ENCODE results near the gene METTL8. TPM values are rescaled to one million over a fixed set of nuclear protein-coding genes. Genes with fewer than 3 reads are reported as not detected.

The METTL8 gene
- total and polyA plus RNA-seq, 12 donors: 1.7 to 13.6 (median 11.3) TPM

DNA sequence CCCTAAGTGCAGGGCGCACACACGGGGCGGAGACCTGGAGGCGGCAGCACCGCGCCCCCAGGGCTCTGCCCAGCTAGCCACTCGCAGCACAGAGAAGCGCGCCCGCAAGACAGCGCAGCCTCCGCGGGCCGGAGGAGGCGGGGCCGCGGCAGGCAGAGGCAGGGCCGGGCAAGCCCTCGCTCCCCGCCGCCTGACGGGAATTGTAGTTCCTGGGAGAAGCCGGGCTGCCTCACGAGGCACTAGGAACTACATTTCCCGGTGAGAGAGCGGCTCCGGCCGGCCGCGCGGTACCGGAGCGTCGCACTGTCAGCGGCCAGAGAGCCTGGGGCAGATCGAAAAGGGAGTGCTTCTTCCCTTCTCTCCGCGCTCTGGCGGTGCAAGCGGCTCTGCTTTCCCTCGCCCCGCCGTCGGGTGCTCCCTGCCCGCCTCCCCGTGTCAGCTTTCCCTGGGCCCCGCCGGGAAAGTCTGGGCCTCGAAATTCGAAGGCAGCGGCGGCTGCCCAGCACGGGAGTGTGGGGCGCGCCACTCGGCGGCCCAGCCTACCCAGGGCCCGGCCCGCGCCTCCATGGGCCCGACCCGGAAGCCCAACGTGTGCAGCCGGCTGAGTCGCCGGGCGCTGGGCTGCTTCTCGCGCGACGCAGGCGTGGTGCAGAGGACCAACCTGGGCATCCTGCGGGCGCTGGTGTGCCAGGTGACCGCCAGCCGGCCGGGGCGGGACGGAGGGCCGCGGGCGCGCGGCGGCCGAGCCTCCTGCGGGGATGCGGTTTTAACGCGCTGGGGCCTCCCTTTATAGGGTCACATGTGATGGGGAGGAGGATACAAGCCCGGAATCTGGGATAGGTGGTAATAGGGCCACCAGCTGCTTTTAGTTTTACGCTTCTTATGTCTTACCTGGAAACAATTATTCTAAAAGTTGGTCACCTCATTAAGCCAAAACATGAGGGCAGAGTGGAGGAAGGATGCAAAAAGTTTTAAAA is 511 bp upstream of the METTL8 start, which contains the start of gene DCAF17:
Gene DCAF17 (plus strand): TSS at position 214 of the 977 bp plus-strand sequence. CDS start 352 bp downstream, at position 566.
- 0 to 1% methylated on average over 87 to 90 of the region's 92 CpGs for WGBS, 2 donors
- Histone ChIP-seq H3K36me3 (peaks cover 0 to 37% (median 10%) of the 10 kb centered on the region in 9 donors), H3K4me3 (peak within 1 kb of the TSS; percentile 45 to 95 (median 82)), H3K9me3 (peaks cover 0 to 8% (median 0%) of the 10 kb centered on the region in 11 donors), H3K4me1 (peaks cover 0 to 21% (median 17%) of the 10 kb centered on the region in 9 donors), H3K27me3 (no peaks in the 10 kb centered on the region), H3K27ac (peak within 1 kb of the TSS; percentile 71 to 98 (median 96))
- ATAC-seq (peak; percentile 98 to 99 (median 99)), DNase-seq (peak; percentile 94 to 96)
- TF ChIP-seq, protein P1, sequence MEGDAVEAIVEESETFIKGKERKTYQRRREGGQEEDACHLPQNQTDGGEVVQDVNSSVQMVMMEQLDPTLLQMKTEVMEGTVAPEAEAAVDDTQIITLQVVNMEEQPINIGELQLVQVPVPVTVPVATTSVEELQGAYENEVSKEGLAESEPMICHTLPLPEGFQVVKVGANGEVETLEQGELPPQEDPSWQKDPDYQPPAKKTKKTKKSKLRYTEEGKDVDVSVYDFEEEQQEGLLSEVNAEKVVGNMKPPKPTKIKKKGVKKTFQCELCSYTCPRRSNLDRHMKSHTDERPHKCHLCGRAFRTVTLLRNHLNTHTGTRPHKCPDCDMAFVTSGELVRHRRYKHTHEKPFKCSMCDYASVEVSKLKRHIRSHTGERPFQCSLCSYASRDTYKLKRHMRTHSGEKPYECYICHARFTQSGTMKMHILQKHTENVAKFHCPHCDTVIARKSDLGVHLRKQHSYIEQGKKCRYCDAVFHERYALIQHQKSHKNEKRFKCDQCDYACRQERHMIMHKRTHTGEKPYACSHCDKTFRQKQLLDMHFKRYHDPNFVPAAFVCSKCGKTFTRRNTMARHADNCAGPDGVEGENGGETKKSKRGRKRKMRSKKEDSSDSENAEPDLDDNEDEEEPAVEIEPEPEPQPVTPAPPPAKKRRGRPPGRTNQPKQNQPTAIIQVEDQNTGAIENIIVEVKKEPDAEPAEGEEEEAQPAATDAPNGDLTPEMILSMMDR (IDR thresholded peaks at IDR 0.05): peak in 8 of 9 donors; percentile 1 to 62 (median 42)
- intact Hi-C loops (cut with DNase I): loop anchor here in 7 of 10 donors (2.0 to 10.0 kb wide), 5 partner anchors 88 to 272 kb away; partner anchors contain the start of genes CYBRD1 (in 5 of the 7), TLK1 (in 3 of the 7) and DYNC1I2 (in 1 of the 7)

DNA sequence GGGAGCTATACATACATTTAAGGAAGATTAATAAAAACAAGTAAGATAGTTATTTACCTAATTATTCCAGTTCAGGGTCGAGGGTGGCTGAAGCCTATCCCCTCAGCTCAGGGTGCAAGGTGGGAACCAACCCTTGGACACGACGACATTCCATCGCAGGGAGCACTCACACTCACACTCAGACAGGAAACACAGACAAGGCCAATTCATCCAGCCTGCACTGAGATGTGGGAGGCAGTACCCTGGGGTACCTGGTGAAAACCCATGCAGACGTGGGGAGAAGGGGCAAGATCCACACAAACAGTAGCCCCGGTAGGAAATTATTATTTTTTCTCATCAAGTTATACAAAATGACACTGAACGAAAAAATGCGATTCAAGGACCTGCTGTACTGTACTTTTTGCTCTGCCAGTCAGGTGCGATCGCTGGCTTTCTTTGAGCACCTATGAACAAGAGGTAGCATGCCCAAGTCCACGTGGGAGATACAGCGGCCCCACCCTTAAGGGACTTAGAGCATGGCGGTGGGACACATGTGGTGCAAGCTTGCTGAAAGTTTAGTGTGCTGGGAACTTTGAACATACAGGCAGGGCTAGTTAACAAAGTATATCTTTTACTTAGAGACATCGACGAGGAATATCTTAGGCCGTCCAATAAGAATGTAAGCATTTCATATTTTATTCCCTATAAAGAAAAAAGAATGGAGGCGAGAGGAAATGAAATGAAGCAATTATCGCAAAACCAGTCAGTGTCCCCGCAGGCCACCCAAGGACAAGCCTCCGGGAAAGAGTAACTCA is 624 bp downstream of the METTL8 start:
- ATAC-seq: no peak

DNA sequence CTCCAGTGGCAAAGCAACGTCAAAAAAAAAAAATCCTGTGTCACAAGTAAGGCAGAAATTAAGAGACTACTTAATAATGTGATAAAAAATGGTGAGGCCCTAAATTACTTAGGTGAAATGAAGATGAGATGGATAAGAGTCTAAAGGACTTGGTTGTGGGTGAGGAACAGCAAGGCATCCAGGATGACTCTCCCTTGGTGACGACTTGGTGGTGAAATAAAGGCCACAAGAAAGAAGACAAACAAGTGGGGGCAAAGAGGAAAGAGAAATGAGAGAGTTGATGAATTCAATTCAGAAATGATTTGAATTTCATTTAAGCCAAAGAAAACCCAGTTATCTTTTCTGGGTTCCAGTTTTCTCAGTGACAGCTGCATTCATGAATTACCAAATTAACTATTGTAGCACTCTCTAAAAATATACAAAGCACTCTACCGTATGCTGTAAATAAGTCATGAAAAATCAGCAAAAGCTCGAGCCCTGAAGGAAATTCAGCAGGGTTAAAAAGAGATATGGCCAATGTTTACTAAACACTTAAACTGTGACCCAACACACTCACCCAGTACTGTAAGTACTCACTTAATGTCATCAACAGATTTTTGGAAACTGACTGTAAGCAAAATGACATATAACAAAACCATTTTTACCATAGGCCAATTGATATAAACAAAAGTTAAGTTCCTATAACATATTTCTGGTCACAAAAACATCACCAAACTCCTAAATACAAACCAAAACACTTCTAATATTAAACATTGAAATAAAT is 1.4 kb downstream of the METTL8 start:
- 77 to 82% methylated on average over 4 of the region's 4 CpGs for WGBS, 2 donors
- DNase-seq: no peak
- TF ChIP-seq, protein P1 (IDR thresholded peaks at IDR 0.05): no peak
- peaks cover 0 to 21% (median 17%) of the 10 kb centered on the region in 9 donors for H3K4me1 ChIP-seq
- no peak overlapping the region for H3K4me3 ChIP-seq
- H3K27ac ChIP-seq: no peak overlapping the region
- H3K36me3 ChIP-seq: peaks cover 0 to 18% (median 6%) of the 10 kb centered on the region in 9 donors
- no peaks in the 10 kb centered on the region for H3K27me3 ChIP-seq
- intact Hi-C loops (cut with DNase I): loop anchor here in 7 of 10 donors (5.0 to 10.0 kb wide), 4 partner anchors 92 to 270 kb away; partner anchors contain the start of genes CYBRD1 (in 3 of the 7), TLK1 (in 3 of the 7) and DYNC1I2 (in 1 of the 7)
- ATAC-seq: no peak
- H3K9me3 ChIP-seq: peaks cover 0 to 8% (median 0%) of the 10 kb centered on the region in 11 donors

More for the DNA sequence above, 624 bp downstream of the METTL8 start:
- H3K4me3 ChIP-seq: peak overlapping the region; percentile 45 to 95 (median 82)
- H3K4me1 ChIP-seq: peaks cover 0 to 21% (median 17%) of the 10 kb centered on the region in 9 donors
- H3K27me3 ChIP-seq: no peaks in the 10 kb centered on the region
- DNase-seq: no peak
- intact Hi-C loops (cut with DNase I): loop anchor here in 7 of 10 donors (5.0 to 10.0 kb wide), 4 partner anchors 92 to 271 kb away; partner anchors contain the start of genes CYBRD1 (in 3 of the 7), TLK1 (in 3 of the 7) and DYNC1I2 (in 1 of the 7)
- peaks cover 0 to 8% (median 0%) of the 10 kb centered on the region in 11 donors for H3K9me3 ChIP-seq
- peaks cover 0 to 26% (median 10%) of the 10 kb centered on the region in 9 donors for H3K36me3 ChIP-seq
- peak overlapping the region in 9 of 10 donors; percentile 94 to 98 (median 97) for H3K27ac ChIP-seq
- TF ChIP-seq, protein P1 (IDR thresholded peaks at IDR 0.05): no peak
- 30 to 33% methylated on average over 20 of the region's 20 CpGs for WGBS, 2 donors

All from heart right ventricle (tissue), 16 donors.